Dermis microvascular lymphatic vessel endothelial cell (primary cell): Measurements from ENCODE around the gene ARHGEF16. TPM values are rescaled to one million over a fixed set of nuclear protein-coding genes. Genes with fewer than 3 reads are reported as not detected.

Experiments
- DNase-seq, 2 donors: peaks; one replicate each; pipeline versions ENCODE4 v3.0.0 to v3.0.0-alpha.2; 2010; ENCODE audit warnings: low read depth in 2 of 2
- total RNA-seq: library from RNA; depleted of rRNA; stranded (reverse); fragments of >200 nt; gene quantifications from 2 replicates; pipeline ENCODE4 v1.2.1, GENCODE V29; 2014

Gene ARHGEF16
- total RNA-seq, 1 donor from 2014 or later: 0.39 TPM

- DNase-seq: no peak
Observed at GRCh38 chr1:3438661-3439180, 15.7 kb upstream of the ARHGEF16 start.

- no peak for DNase-seq
Observed at GRCh38 chr1:3439346-3440299, 14.8 kb upstream of the ARHGEF16 start.

- no peak for DNase-seq
Observed at GRCh38 chr1:3440300-3440681, 14.2 kb upstream of the ARHGEF16 start.

GRCh38 chr1:3440711-3441409, 13.6 kb upstream of the ARHGEF16 start:
- no peak for DNase-seq

- DNase-seq: no peak
Observed at GRCh38 chr1:3441410-3441847, 13.0 kb upstream of the ARHGEF16 start.

- DNase-seq: no peak
Observed at GRCh38 chr1:3441880-3442279, 12.6 kb upstream of the ARHGEF16 start.

GRCh38 chr1:3442331-3442730, 12.1 kb upstream of the ARHGEF16 start:
- no peak for DNase-seq

GRCh38 chr1:3442901-3443300, 11.6 kb upstream of the ARHGEF16 start:
- no peak for DNase-seq

GRCh38 chr1:3443807-3444206, 10.7 kb upstream of the ARHGEF16 start:
- DNase-seq: no peak

GRCh38 chr1:3444298-3444697, 10.2 kb upstream of the ARHGEF16 start:
- DNase-seq: no peak

GRCh38 chr1:3444736-3445135, 9.7 kb upstream of the ARHGEF16 start:
- no peak for DNase-seq

GRCh38 chr1:3450202-3450863, 4.1 kb upstream of the ARHGEF16 start:
- DNase-seq: no peak

- no peak for DNase-seq
Observed at GRCh38 chr1:3450983-3451382, 3.5 kb upstream of the ARHGEF16 start.

GRCh38 chr1:3451994-3452865, 2.2 kb upstream of the ARHGEF16 start:
- no peak for DNase-seq

- no peak for DNase-seq
Observed at GRCh38 chr1:3452866-3453175, 1.6 kb upstream of the ARHGEF16 start.

- peak; percentile 32 to 65 for DNase-seq
Observed at GRCh38 chr1:3453203-3453761, 1.2 kb upstream of the ARHGEF16 start.

GRCh38 chr1:3454811-3455618, 550 bp downstream of the ARHGEF16 start:
- DNase-seq: no peak

- DNase-seq: no peak
Observed at GRCh38 chr1:3455670-3456448, 1.4 kb downstream of the ARHGEF16 start.

- DNase-seq: no peak
Observed at GRCh38 chr1:3456449-3456963, 2.0 kb downstream of the ARHGEF16 start.
